ENCODE data around the gene RCOR1. TPM values are rescaled to one million over a fixed set of nuclear protein-coding genes. Genes with fewer than 3 reads are reported as not detected.
"Not testable (repeated sequence)": the region's sequence is repeated elsewhere in the genome, so short reads cannot be mapped to it uniquely, and the experiment has no call there.

The RCOR1 gene
- total and polyA plus RNA-seq, 3 experiments from 2014 or later: 1.1 to 14.9 (median 14.5) TPM

GRCh38 chr14:102604183-102604582 lies 11.7 kb downstream of the RCOR1 start:
- Mint-ChIP-seq H3K27ac (no peak overlapping the region), H3K4me1 (peaks cover 20 to 53% (median 35%) of the 10 kb centered on the region in 3 donors), H3K4me3 (no peak overlapping the region), H3K36me3 (peaks cover 0 to 5% (median 4%) of the 10 kb centered on the region in 3 donors), H3K9me3 (no peaks in the 10 kb centered on the region), H3K27me3 (no peaks in the 10 kb centered on the region)
- H3K4me3 ChIP-seq (ENCODE audit: low read length): no peak overlapping the region
- CTCF ChIA-PET: interaction anchor here (1.9 kb wide), 1 partner anchor 10 kb away, joined by 10 read pairs; no protein-coding TSS in a partner anchor
- H3K4me1 ChIP-seq (ENCODE audit: insufficient read depth, low read length): peaks cover 6% of the 10 kb centered on the region
- H3K36me3 ChIP-seq (ENCODE audit: insufficient read depth, low read length): no peaks in the 10 kb centered on the region
- DNase-seq: no peak
- H3K27ac ChIP-seq (ENCODE audit: low read depth, low read length): no peak overlapping the region
- POLR2A ChIA-PET: no interaction called here
- no peaks in the 10 kb centered on the region for H3K27me3 ChIP-seq (ENCODE audit: insufficient read depth, low read length, poor library complexity, severe bottlenecking)
- H3K9me3 ChIP-seq (ENCODE audit: low read length): no peaks in the 10 kb centered on the region

- no peak overlapping the region for H3K4me3 Mint-ChIP-seq
- H3K4me3 ChIP-seq (ENCODE audit: low read length): no peak overlapping the region
- no peak for DNase-seq
These were observed 12.6 kb downstream of the RCOR1 start for GRCh38 chr14:102605029-102605428.

GRCh38 chr14:102606296-102606695 lies 13.8 kb downstream of the RCOR1 start:
- peaks cover 6% of the 10 kb centered on the region for H3K4me1 ChIP-seq (ENCODE audit: insufficient read depth, low read length)
- no peak for DNase-seq
- no peak overlapping the region for H3K4me3 Mint-ChIP-seq
- H3K27me3 Mint-ChIP-seq: no peaks in the 10 kb centered on the region
- no peak overlapping the region for H3K4me3 ChIP-seq (ENCODE audit: low read length)
- H3K9me3 Mint-ChIP-seq: no peaks in the 10 kb centered on the region
- no peaks in the 10 kb centered on the region for H3K27me3 ChIP-seq (ENCODE audit: insufficient read depth, low read length, poor library complexity, severe bottlenecking)
- no peaks in the 10 kb centered on the region for H3K9me3 ChIP-seq (ENCODE audit: low read length)
- H3K4me1 Mint-ChIP-seq: peaks cover 23 to 52% (median 33%) of the 10 kb centered on the region in 3 donors
- H3K36me3 ChIP-seq (ENCODE audit: insufficient read depth, low read length): no peaks in the 10 kb centered on the region
- no peak overlapping the region for H3K27ac ChIP-seq (ENCODE audit: low read depth, low read length)
- POLR2A ChIA-PET: no interaction called here
- CTCF ChIA-PET: interaction anchor here (0.6 kb wide), 1 partner anchor 81 kb away, joined by 3 read pairs; no protein-coding TSS in a partner anchor
- H3K36me3 Mint-ChIP-seq: peaks cover 0 to 4% (median 3%) of the 10 kb centered on the region in 3 donors
- no peak overlapping the region for H3K27ac Mint-ChIP-seq

More at GRCh38 chr14:102605029-102605428, 12.6 kb downstream of the RCOR1 start:
- Histone ChIP-seq H3K9me3 (ENCODE audit: low read length) (no peaks in the 10 kb centered on the region), H3K4me1 (ENCODE audit: insufficient read depth, low read length) (peaks cover 6% of the 10 kb centered on the region), H3K27ac (ENCODE audit: low read depth, low read length) (no peak overlapping the region), H3K27me3 (ENCODE audit: insufficient read depth, low read length, poor library complexity, severe bottlenecking) (no peaks in the 10 kb centered on the region), H3K36me3 (ENCODE audit: insufficient read depth, low read length) (no peaks in the 10 kb centered on the region)
- Mint-ChIP-seq H3K9me3 (no peaks in the 10 kb centered on the region), H3K4me1 (peaks cover 20 to 47% (median 29%) of the 10 kb centered on the region in 3 donors), H3K27ac (no peak overlapping the region), H3K36me3 (peaks cover 0 to 5% (median 4%) of the 10 kb centered on the region in 3 donors), H3K27me3 (no peaks in the 10 kb centered on the region)
- POLR2A ChIA-PET: no interaction called here
- CTCF ChIA-PET: interaction anchor here (0.7 to 1.9 kb wide), 2 partner anchors 10 to 121 kb away, joined by 3 to 10 read pairs; no protein-coding TSS in a partner anchor

- H3K9me3 ChIP-seq (ENCODE audit: low read length): no peaks in the 10 kb centered on the region
- H3K4me1 ChIP-seq (ENCODE audit: insufficient read depth, low read length): peaks cover 6% of the 10 kb centered on the region
- no peak overlapping the region for H3K27ac ChIP-seq (ENCODE audit: low read depth, low read length)
- H3K36me3 ChIP-seq (ENCODE audit: insufficient read depth, low read length): no peaks in the 10 kb centered on the region
- DNase-seq: no peak
- peaks cover 0 to 2% (median 0%) of the 10 kb centered on the region in 3 donors for H3K36me3 Mint-ChIP-seq
- H3K4me3 ChIP-seq (ENCODE audit: low read length): no peak overlapping the region
- no peak overlapping the region for H3K4me3 Mint-ChIP-seq
- no peaks in the 10 kb centered on the region for H3K27me3 Mint-ChIP-seq
- POLR2A ChIA-PET: no interaction called here
- no peaks in the 10 kb centered on the region for H3K9me3 Mint-ChIP-seq
- peaks cover 22 to 51% (median 28%) of the 10 kb centered on the region in 3 donors for H3K4me1 Mint-ChIP-seq
- CTCF ChIA-PET: no interaction called here
- H3K27ac Mint-ChIP-seq: no peak overlapping the region
- no peaks in the 10 kb centered on the region for H3K27me3 ChIP-seq (ENCODE audit: insufficient read depth, low read length, poor library complexity, severe bottlenecking)
These were observed 15.6 kb downstream of the RCOR1 start for GRCh38 chr14:102608064-102608446.

- H3K4me1 Mint-ChIP-seq: peaks cover 12 to 30% (median 23%) of the 10 kb centered on the region in 3 donors
- peaks cover 0 to 4% (median 0%) of the 10 kb centered on the region in 3 donors for H3K36me3 Mint-ChIP-seq
- ChIA-PET CTCF (interaction anchor here (0.8 to 1.3 kb wide), 2 partner anchors 16 to 96 kb away, joined by 3 read pairs; no protein-coding TSS in a partner anchor), POLR2A (no interaction called here)
- Histone ChIP-seq H3K27ac (ENCODE audit: low read depth, low read length) (no peak overlapping the region), H3K27me3 (ENCODE audit: insufficient read depth, low read length, poor library complexity, severe bottlenecking) (no peaks in the 10 kb centered on the region), H3K4me3 (ENCODE audit: low read length) (no peak overlapping the region), H3K9me3 (ENCODE audit: low read length) (no peaks in the 10 kb centered on the region), H3K4me1 (ENCODE audit: insufficient read depth, low read length) (no peaks in the 10 kb centered on the region), H3K36me3 (ENCODE audit: insufficient read depth, low read length) (no peaks in the 10 kb centered on the region)
- H3K27me3 Mint-ChIP-seq: no peaks in the 10 kb centered on the region
- no peak for DNase-seq
- no peak overlapping the region for H3K27ac Mint-ChIP-seq
- no peak overlapping the region for H3K4me3 Mint-ChIP-seq
- H3K9me3 Mint-ChIP-seq: no peaks in the 10 kb centered on the region
These were observed 18.7 kb downstream of the RCOR1 start for GRCh38 chr14:102610968-102611811.

- no peaks in the 10 kb centered on the region for H3K27me3 ChIP-seq (ENCODE audit: insufficient read depth, low read length, poor library complexity, severe bottlenecking)
- ChIA-PET CTCF (no interaction called here), POLR2A (no interaction called here)
- Mint-ChIP-seq H3K36me3 (peaks cover 0 to 5% (median 4%) of the 10 kb centered on the region in 3 donors), H3K27me3 (no peaks in the 10 kb centered on the region), H3K4me1 (peaks cover 21 to 42% (median 40%) of the 10 kb centered on the region in 3 donors), H3K4me3 (no peak overlapping the region), H3K27ac (no peak overlapping the region), H3K9me3 (no peaks in the 10 kb centered on the region)
- H3K36me3 ChIP-seq (ENCODE audit: insufficient read depth, low read length): no peaks in the 10 kb centered on the region
- H3K9me3 ChIP-seq (ENCODE audit: low read length): no peaks in the 10 kb centered on the region
- H3K27ac ChIP-seq (ENCODE audit: low read depth, low read length): no peak overlapping the region
- no peak for DNase-seq
- peaks cover 2% of the 10 kb centered on the region for H3K4me1 ChIP-seq (ENCODE audit: insufficient read depth, low read length)
- no peak overlapping the region for H3K4me3 ChIP-seq (ENCODE audit: low read length)
These were observed 23.9 kb downstream of the RCOR1 start for GRCh38 chr14:102616318-102616717.

GRCh38 chr14:102616799-102617198 lies 24.4 kb downstream of the RCOR1 start:
- no peaks in the 10 kb centered on the region for H3K27me3 ChIP-seq (ENCODE audit: insufficient read depth, low read length, poor library complexity, severe bottlenecking)
- H3K4me3 ChIP-seq (ENCODE audit: low read length): no peak overlapping the region
- no peak for DNase-seq
- H3K36me3 ChIP-seq (ENCODE audit: insufficient read depth, low read length): no peaks in the 10 kb centered on the region
- Mint-ChIP-seq H3K4me1 (peaks cover 23 to 44% (median 40%) of the 10 kb centered on the region in 3 donors), H3K27me3 (no peaks in the 10 kb centered on the region), H3K4me3 (no peak overlapping the region), H3K36me3 (peaks cover 0 to 5% (median 4%) of the 10 kb centered on the region in 3 donors), H3K27ac (no peak overlapping the region), H3K9me3 (no peaks in the 10 kb centered on the region)
- H3K27ac ChIP-seq (ENCODE audit: low read depth, low read length): no peak overlapping the region
- POLR2A ChIA-PET: no interaction called here
- no peaks in the 10 kb centered on the region for H3K9me3 ChIP-seq (ENCODE audit: low read length)
- H3K4me1 ChIP-seq (ENCODE audit: insufficient read depth, low read length): peaks cover 5% of the 10 kb centered on the region
- CTCF ChIA-PET: no interaction called here

- H3K36me3 Mint-ChIP-seq; H3K27me3 ChIP-seq (ENCODE audit: insufficient read depth, low read length, poor library complexity, severe bottlenecking); H3K9me3 Mint-ChIP-seq; H3K27ac Mint-ChIP-seq; H3K9me3 ChIP-seq (ENCODE audit: low read length); H3K27me3 Mint-ChIP-seq; H3K4me3 Mint-ChIP-seq; DNase-seq; H3K4me3 ChIP-seq (ENCODE audit: low read length); H3K27ac ChIP-seq (ENCODE audit: low read depth, low read length); H3K4me1 ChIP-seq (ENCODE audit: insufficient read depth, low read length); POLR2A ChIA-PET; H3K36me3 ChIP-seq (ENCODE audit: insufficient read depth, low read length): not testable (repeated sequence)
- CTCF ChIA-PET: interaction anchor here (1.0 kb wide), 1 partner anchor 91 kb away, joined by 4 read pairs; no protein-coding TSS in a partner anchor
- H3K4me1 Mint-ChIP-seq: peaks cover 29 to 55% (median 49%) of the 10 kb centered on the region in 3 donors
These were observed 26.6 kb downstream of the RCOR1 start for GRCh38 chr14:102619012-102619411.
